ENCODE data around the gene SEMA4A.

- TF ChIP-seq CTCF (conservative IDR thresholded peaks at IDR 0.05 in 1 of 2, IDR thresholded peaks at IDR 0.05 in 1 of 2; ENCODE audit: low read depth in 1 of 2, low read length in 2 of 2) (no peak), EZH2 (IDR thresholded peaks at IDR 0.05; ENCODE audit: low read length, missing control alignments) (no peak)
These were observed 35.8 kb upstream of the SEMA4A start for GRCh38 chr1:156117414-156118176.
